Measurements from ENCODE around the gene CALHM2.

CALHM2 gene

DNA sequence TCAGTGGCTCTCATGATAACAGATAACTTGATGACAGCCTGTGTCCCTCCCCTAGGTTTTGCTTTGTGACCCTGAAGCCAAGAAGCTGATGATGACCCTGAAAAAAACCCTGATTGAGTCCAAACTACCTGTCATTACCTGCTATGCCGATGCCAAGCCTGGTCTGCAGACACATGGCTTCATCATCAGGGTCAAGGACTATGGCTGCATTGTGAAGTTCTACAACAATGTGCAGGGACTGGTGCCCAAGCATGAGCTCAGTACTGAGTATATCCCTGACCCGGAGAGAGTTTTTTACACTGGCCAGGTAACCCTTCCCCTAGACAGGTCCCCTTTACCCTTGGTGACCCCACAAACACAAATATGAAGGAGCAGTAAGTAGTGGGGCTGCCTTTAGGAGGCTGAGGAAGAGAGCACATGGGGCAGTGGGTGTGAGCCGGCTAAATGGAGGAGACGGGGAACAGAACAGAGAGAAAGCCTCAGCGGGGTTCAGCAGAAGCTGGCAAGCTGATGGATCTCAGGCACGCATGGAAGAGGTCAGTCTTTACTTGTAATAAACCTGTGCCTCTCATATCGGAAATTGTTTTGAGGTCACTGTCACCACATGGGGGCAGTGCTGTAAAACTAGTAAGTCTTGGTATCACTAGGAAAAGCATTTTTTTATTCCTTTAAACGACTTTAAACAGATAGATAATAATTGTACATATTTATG is 35.6 kb downstream of the CALHM2 start:
- peak; percentile 75 for DNase-seq (ENCODE audit: low spot score)

DNA sequence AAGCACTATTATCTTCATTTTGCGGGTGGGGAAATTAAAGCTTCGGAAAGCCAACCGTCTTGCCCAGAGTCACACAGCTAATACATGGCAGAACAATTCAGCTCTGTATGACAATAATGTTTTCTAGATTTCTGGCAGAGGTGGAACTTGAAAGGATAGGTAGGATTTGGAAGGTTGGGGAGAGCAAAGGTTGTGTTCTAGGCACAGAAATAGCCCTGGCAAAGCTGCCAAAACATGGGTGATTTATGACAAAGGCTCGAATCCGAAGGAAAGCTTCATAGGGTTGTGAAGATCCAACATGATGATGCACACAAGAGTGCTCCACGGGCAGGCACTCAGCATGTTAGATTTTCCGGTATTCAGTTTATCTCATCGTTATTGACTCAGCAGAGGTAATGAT is 36.6 kb downstream of the CALHM2 start:
- DNase-seq (ENCODE audit: low spot score) = no peak

DNA sequence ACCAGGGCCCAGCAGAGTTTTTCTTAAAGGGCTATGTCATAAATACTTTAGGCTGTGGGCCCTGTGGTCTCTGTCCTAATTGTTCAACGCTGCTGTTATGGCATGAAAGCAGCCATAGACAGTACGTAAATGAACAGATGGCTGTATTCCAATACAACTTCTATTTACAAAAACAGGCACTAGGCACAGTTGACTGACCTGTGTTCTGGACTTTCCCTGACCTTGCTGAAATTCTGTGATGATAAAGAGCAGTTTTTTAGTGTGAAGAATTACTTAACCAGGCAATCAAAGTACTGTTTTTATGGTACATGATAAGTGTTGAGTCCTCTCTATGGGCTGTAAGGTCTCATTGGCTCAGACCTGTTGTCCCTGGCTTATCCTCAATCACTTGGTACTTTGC is 38.6 kb downstream of the CALHM2 start:
- no peak for DNase-seq (ENCODE audit: low spot score)

DNA sequence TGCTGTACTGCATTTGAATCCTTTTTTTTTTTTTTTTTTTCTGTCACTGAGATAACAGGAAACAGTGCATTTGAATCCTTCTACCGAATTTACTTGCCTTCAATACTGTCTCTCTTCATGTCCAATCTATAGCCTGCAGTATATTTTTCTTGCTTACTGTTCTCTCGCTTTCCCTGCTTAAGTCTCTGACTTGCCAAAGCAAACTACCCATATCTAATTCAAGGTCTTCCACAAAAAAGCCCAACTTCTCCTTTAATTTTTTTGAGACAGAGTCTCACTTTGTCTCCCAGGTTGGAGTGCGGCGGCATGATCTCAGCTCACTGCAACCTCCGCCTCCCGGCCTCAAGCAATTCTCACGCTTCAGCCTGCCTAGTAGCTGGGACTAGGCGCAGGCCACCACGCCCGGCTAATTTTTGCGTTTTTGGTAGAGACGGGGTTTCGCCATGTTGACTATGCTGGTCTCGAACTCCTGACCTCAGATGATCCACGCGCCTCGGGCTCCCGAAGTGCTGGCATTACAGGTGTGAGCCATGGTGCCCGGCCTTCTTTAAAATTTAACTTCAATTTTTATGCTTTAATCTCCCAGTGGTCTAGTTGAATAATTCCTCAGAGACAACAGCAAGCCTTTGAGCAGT is 54.9 kb downstream of the CALHM2 start:
- DNase-seq (ENCODE audit: low spot score) = no peak

DNA sequence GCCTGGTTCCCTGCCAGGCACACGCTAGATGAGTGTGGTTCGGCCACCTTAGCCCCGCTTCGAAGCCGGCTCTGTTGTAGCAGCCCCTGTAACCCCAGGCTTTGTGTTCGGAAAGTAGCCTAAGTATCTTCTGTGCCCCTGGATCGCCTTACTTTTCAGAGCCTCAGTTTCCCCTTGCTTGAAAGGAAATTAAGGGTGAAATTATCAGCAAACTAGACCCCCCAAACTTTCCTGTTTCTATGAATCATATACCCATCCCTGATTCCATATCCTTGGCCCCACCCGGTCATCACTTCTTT is 55.4 kb downstream of the CALHM2 start:
- no peak for DNase-seq (ENCODE audit: low spot score)
